ENCODE data around the gene ONECUT1.

GRCh38 chr15:52783191-52783829, 6.8 kb downstream of the ONECUT1 start:
- TF ChIP-seq CTCF (conservative IDR thresholded peaks at IDR 0.05) (no peak), ZFX (IDR thresholded peaks at IDR 0.05) (no peak)
